Neural progenitor cell (in vitro differentiated cells): ENCODE measurements around the gene HDAC8. TPM values are rescaled to one million over a fixed set of nuclear protein-coding genes. Genes with fewer than 3 reads are reported as not detected.

Source experiments
- DNase-seq: peaks from one replicate; pipeline ENCODE4 v3.0.0-alpha.2; 2016; ENCODE audit warnings: low spot score
- H2AFZ ChIP-seq: fragments of 200-600 bp; sonication (generic); replicated peaks from 2 replicates; pipeline ENCODE4 v1.6.1; 2016; ENCODE audit warnings: antibody characterized with exemption
- H3F3A ChIP-seq: fragments of 200-600 bp; sonication (generic); 2 replicates; pipeline ENCODE4 v1.6.1; 2016; ENCODE audit warnings: antibody characterized with exemption, low read depth
- H3K27ac ChIP-seq: fragments of 200-600 bp; sonication (generic); 2 replicates; pipeline ENCODE4 v1.5.1; 2016; ENCODE audit warnings: mild to moderate bottlenecking
- H3K27me3 ChIP-seq: fragments of 200-600 bp; sonication (generic); 2 replicates; pipeline ENCODE4 v1.6.1; 2016; ENCODE audit warnings: mild to moderate bottlenecking, moderate library complexity
- H3K36me3 ChIP-seq: fragments of 200-600 bp; sonication (generic); 2 replicates; pipeline ENCODE4 v1.5.1; 2016
- H3K4me1 ChIP-seq: fragments of 200-600 bp; sonication (generic); 2 replicates; pipeline ENCODE4 v1.6.1; 2016; ENCODE audit warnings: mixed run types
- H3K4me2 ChIP-seq: fragments of 200-600 bp; sonication (generic); 2 replicates; pipeline ENCODE4 v1.6.1; 2016
- H3K4me3 ChIP-seq: fragments of 200-600 bp; sonication (generic); 2 replicates; pipeline ENCODE4 v1.5.1; 2016
- H3K79me2 ChIP-seq: fragments of 200-600 bp; sonication (generic); 2 replicates; pipeline ENCODE4 v1.6.1; 2016; ENCODE audit warnings: low read depth
- H3K9ac ChIP-seq: fragments of 200-600 bp; sonication (generic); 2 replicates; pipeline ENCODE4 v1.6.1; 2016
- H3K9me3 ChIP-seq: fragments of 200-600 bp; sonication (generic); 2 replicates; pipeline ENCODE4 v1.5.1; 2016; ENCODE audit warnings: low read depth
- H4K20me1 ChIP-seq: fragments of 200-600 bp; sonication (generic); 2 replicates; pipeline ENCODE4 v1.6.1; 2016; ENCODE audit warnings: low read depth
- H3K27ac Mint-ChIP-seq: 3 replicates; pipeline ENCODE4 v1.8.0; 2021; ENCODE audit warnings: mixed read lengths
- H3K27me3 Mint-ChIP-seq: 2 replicates; pipeline ENCODE4 v1.8.0; 2022; ENCODE audit warnings: low read depth, mild to moderate bottlenecking, inconsistent platforms, moderate library complexity, mixed read lengths; ENCODE audit not compliant: insufficient read depth
- H3K36me3 Mint-ChIP-seq: 3 replicates; pipeline ENCODE4 v1.8.0; 2021; ENCODE audit warnings: mixed read lengths
- H3K4me1 Mint-ChIP-seq: 3 replicates; pipeline ENCODE4 v1.8.0; 2021; ENCODE audit warnings: mixed read lengths
- H3K4me3 Mint-ChIP-seq: 3 replicates; pipeline ENCODE4 v1.8.0; 2021; ENCODE audit warnings: mild to moderate bottlenecking, moderate library complexity, mixed read lengths
- H3K9me3 Mint-ChIP-seq: 3 replicates; pipeline ENCODE4 v1.8.0; 2020; ENCODE audit warnings: mixed read lengths
- CTCF ChIP-seq: fragments of 200-600 bp; sonication (generic); IDR thresholded peaks from 2 replicates; pipeline ENCODE4 v1.5.1; 2017; ENCODE audit warnings: antibody characterized with exemption, mild to moderate bottlenecking
- EZH2 ChIP-seq: fragments of 200-600 bp; sonication (generic); IDR thresholded peaks from 2 replicates; pipeline ENCODE4 v1.6.1; 2017; ENCODE audit warnings: antibody characterized with exemption, mild to moderate bottlenecking, moderate library complexity
- EZH2phosphoT487 ChIP-seq: fragments of 200-600 bp; sonication (generic); IDR thresholded peaks from 2 replicates; pipeline ENCODE4 v1.6.1; 2017; ENCODE audit warnings: antibody characterized with exemption
- total RNA-seq: library from RNA; depleted of rRNA; stranded (reverse); fragments of >200 nt; gene quantifications from 2 replicates; pipeline ENCODE4 v1.2.3, GENCODE V29; 2015; ENCODE audit warnings: low replicate concordance

HDAC8 gene
- total RNA-seq, 1 donor from 2014 or later: 37.8 TPM

GRCh38 chrX:72316408-72317110 is 256.1 kb downstream of the HDAC8 start:
- H3K4me3 ChIP-seq: no peak overlapping the region
- TF ChIP-seq EZH2 (no peak), EZH2phosphoT487 (no peak), CTCF (no peak)
- no peaks in the 10 kb centered on the region for H3K9me3 ChIP-seq
- H2AFZ ChIP-seq: no peak overlapping the region
- Mint-ChIP-seq H3K4me3 (no peak overlapping the region), H3K27me3 (peaks cover 4% of the 10 kb centered on the region), H3K27ac (no peak overlapping the region), H3K4me1 (no peaks in the 10 kb centered on the region), H3K9me3 (peaks cover 2% of the 10 kb centered on the region), H3K36me3 (no peaks in the 10 kb centered on the region)
- H4K20me1 ChIP-seq: no peaks in the 10 kb centered on the region
- H3K27me3 ChIP-seq: no peaks in the 10 kb centered on the region
- no peak overlapping the region for H3K9ac ChIP-seq
- H3F3A ChIP-seq: no peaks in the 10 kb centered on the region
- no peaks in the 10 kb centered on the region for H3K36me3 ChIP-seq
- DNase-seq: no peak
- no peaks in the 10 kb centered on the region for H3K4me1 ChIP-seq
- H3K27ac ChIP-seq: no peak overlapping the region
- no peaks in the 10 kb centered on the region for H3K79me2 ChIP-seq
- H3K4me2 ChIP-seq: no peak overlapping the region

- no peaks in the 10 kb centered on the region for H3K9me3 ChIP-seq
- H3K79me2 ChIP-seq: no peaks in the 10 kb centered on the region
- no peaks in the 10 kb centered on the region for H3K36me3 Mint-ChIP-seq
- no peak overlapping the region for H3K4me2 ChIP-seq
- peaks cover 2% of the 10 kb centered on the region for H3K9me3 Mint-ChIP-seq
- H3K27me3 Mint-ChIP-seq: peaks cover 7% of the 10 kb centered on the region
- H3K4me3 Mint-ChIP-seq: no peak overlapping the region
- peaks cover 10% of the 10 kb centered on the region for H3K27me3 ChIP-seq
- H3K9ac ChIP-seq: no peak overlapping the region
- no peaks in the 10 kb centered on the region for H3F3A ChIP-seq
- no peak overlapping the region for H3K27ac ChIP-seq
- no peaks in the 10 kb centered on the region for H3K4me1 Mint-ChIP-seq
- TF ChIP-seq EZH2phosphoT487 (no peak), EZH2 (no peak), CTCF (no peak)
- no peaks in the 10 kb centered on the region for H3K36me3 ChIP-seq
- no peaks in the 10 kb centered on the region for H3K4me1 ChIP-seq
- no peak for DNase-seq
- H3K4me3 ChIP-seq: no peak overlapping the region
- no peak overlapping the region for H2AFZ ChIP-seq
- H4K20me1 ChIP-seq: no peaks in the 10 kb centered on the region
- no peak overlapping the region for H3K27ac Mint-ChIP-seq
These were observed 257.8 kb downstream of the HDAC8 start for GRCh38 chrX:72314881-72315280.

DNA sequence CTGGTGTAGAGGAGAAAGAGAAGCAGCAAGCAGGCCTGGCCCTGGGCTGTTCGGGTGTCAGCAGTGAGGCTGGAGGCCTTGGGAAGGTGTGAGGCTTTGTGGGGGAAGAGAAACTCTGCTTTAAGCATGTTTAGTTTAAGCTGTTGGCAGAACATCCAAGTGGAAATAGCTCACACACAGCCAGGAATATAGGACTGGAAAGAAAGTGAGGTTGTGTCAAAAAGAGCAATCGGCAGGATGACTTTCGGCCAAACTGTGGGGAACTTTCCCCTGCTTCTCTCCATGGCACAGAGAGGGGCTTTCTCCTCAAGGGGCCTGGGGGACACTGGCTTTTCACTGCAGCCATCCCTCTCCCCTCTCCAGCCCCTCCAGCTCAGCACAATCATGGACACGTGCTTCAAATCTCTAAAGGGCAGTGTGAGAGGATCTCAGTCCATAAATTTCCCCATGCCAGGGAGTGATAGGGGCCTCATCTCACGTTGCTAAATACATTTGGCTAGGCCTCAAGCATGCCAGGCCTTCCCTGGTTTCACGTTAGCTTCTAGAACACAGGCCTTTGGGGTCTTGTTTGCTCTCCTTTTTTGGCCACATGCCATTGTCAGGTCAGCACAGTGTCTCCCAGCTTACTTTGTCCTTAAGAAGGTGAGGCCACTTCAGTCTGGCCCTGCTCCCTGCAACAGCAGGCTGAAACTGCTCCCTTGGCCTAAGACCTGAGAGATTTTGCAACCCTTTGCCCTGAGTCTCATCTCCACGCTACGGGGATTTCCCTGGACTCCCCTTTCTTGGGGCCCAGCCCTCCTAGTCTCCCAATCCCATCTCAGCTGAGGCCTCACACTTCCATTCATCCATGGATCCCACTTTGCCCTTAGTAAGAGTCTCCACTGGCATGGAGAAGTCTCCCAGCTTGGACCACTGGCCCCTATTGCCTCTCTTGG is 258.7 kb downstream of the HDAC8 start:
- TF ChIP-seq CTCF: no peak
- TF ChIP-seq EZH2: no peak
- TF ChIP-seq EZH2phosphoT487: no peak
- DNase-seq: no peak
- Mint-ChIP-seq H3K27ac (no peak overlapping the region), H3K4me1 (no peaks in the 10 kb centered on the region), H3K9me3 (peaks cover 2% of the 10 kb centered on the region), H3K4me3 (no peak overlapping the region), H3K36me3 (no peaks in the 10 kb centered on the region), H3K27me3 (peaks cover 7% of the 10 kb centered on the region)
- no peak overlapping the region for H2AFZ ChIP-seq
- H3K27me3 ChIP-seq: peaks cover 19% of the 10 kb centered on the region
- H3K9ac ChIP-seq: no peak overlapping the region
- H3K9me3 ChIP-seq: no peaks in the 10 kb centered on the region
- no peaks in the 10 kb centered on the region for H3K4me1 ChIP-seq
- H3K4me3 ChIP-seq: no peak overlapping the region
- no peaks in the 10 kb centered on the region for H3K36me3 ChIP-seq
- no peak overlapping the region for H3K27ac ChIP-seq
- no peak overlapping the region for H3K4me2 ChIP-seq
- H4K20me1 ChIP-seq: no peaks in the 10 kb centered on the region
- H3F3A ChIP-seq: no peaks in the 10 kb centered on the region
- H3K79me2 ChIP-seq: no peaks in the 10 kb centered on the region
